ENCODE measurements around the gene BRD3. TPM values are rescaled to one million over a fixed set of nuclear protein-coding genes. Genes with fewer than 3 reads are reported as not detected.

BRD3 gene
- total and polyA plus RNA-seq, 2 of the 8 experiments (the other 6 are each of a cell fraction or from before 2014, with no cell fraction given): 31.0 to 82.7 TPM

GRCh38 chr9:134055981-134056461 lies 11.8 kb downstream of the BRD3 start (continued):
- TF ChIP-seq CHD7 (IDR thresholded peaks at IDR 0.05; ENCODE audit: insufficient replicate concordance, low read length): no peak
